BLaER1 treated with 17β-estradiol and CSF1 and Interleukin-3, amounts not matched to agents 10 nM and 100 nM (cell line): ENCODE data around the gene SPAAR.
A peak's percentile ranks its signal among the peaks of the same experiment; 100 is the strongest.
"Not testable (repeated sequence)": the region's sequence is repeated elsewhere in the genome, so short reads cannot be mapped to it uniquely, and the experiment has no call there.

Source experiments
- H3K27ac ChIP-seq, 11 experiments: shearing (Covaris generic); formaldehyde crosslinking; 2 replicates each; pipeline ENCODE4 v1.8.1; 2022
- H3K27me3 ChIP-seq, 11 experiments: shearing (Covaris generic); formaldehyde crosslinking; 2 replicates each; pipeline ENCODE4 v1.8.1; 2022
- H3K36me3 ChIP-seq, 11 experiments: shearing (Covaris generic); formaldehyde crosslinking; 2 replicates each; pipeline ENCODE4 v1.8.1; 2022
- H3K4me1 ChIP-seq, 10 experiments: shearing (Covaris generic); formaldehyde crosslinking; 2 replicates each; pipeline ENCODE4 v1.8.1; 2022
- H3K4me2 ChIP-seq, 11 experiments: shearing (Covaris generic); formaldehyde crosslinking; 2 replicates each; pipeline ENCODE4 v1.8.1; 2022
- H3K4me3 ChIP-seq, 10 experiments: shearing (Covaris generic); formaldehyde crosslinking; 2 replicates each; pipeline ENCODE4 v1.8.1; 2022
- H3K9ac ChIP-seq, 11 experiments: shearing (Covaris generic); formaldehyde crosslinking; 2 replicates each; pipeline ENCODE4 v1.8.1; 2022
- H3K9me3 ChIP-seq, 11 experiments: shearing (Covaris generic); formaldehyde crosslinking; replicated peaks in 1 of 11; 2 replicates each; pipeline ENCODE4 v1.8.1; 2022
- H4K20me1 ChIP-seq, 11 experiments: shearing (Covaris generic); formaldehyde crosslinking; 2 replicates each; pipeline ENCODE4 v1.8.1; 2022
- Cebpa-rat ChIP-seq, 11 experiments: shearing (Covaris generic); IDR thresholded peaks; 2 replicates each; pipeline ENCODE4 v1.8.1; 2022

Gene SPAAR

GRCh38 chr9:35930521-35930920 is 21.2 kb downstream of the SPAAR start:
- Histone ChIP-seq H3K9ac (no peak overlapping the region), H3K36me3 (no peaks in the 10 kb centered on the region), H3K4me2 (no peak overlapping the region), H3K27me3 (no peaks in the 10 kb centered on the region), H3K27ac (no peak overlapping the region), H3K9me3 (no peaks in the 10 kb centered on the region), H3K4me1 (peaks cover 0 to 8% (median 0%) of the 10 kb centered on the region in 10 experiments; a peak in 2 of 20 replicates), H3K4me3 (no peak overlapping the region), H4K20me1 (no peaks in the 10 kb centered on the region)
- no peak; a peak in 1 of 22 replicates for TF ChIP-seq Cebpa-rat (IDR thresholded peaks at IDR 0.05)

GRCh38 chr9:35930989-35931388 is 21.7 kb downstream of the SPAAR start:
- no peak overlapping the region for H3K27ac ChIP-seq

GRCh38 chr9:35932735-35933134 is 23.4 kb downstream of the SPAAR start:
- no peak overlapping the region for H3K27ac ChIP-seq
- no peaks in the 10 kb centered on the region for H3K9me3 ChIP-seq
- H3K4me1 ChIP-seq, result peaks cover 11 to 22% (median 12%) of the 10 kb centered on the region in 10 experiments
- H4K20me1 ChIP-seq, result no peaks in the 10 kb centered on the region
- no peaks in the 10 kb centered on the region for H3K27me3 ChIP-seq
- H3K4me2 ChIP-seq, result peak overlapping the region in 2 of 11 experiments; percentile 13 to 16; a peak in 1 of 22 replicates
- no peak overlapping the region for H3K4me3 ChIP-seq
- TF ChIP-seq Cebpa-rat (IDR thresholded peaks at IDR 0.05), result no peak
- H3K36me3 ChIP-seq, result no peaks in the 10 kb centered on the region
- no peak overlapping the region for H3K9ac ChIP-seq

More at GRCh38 chr9:35930989-35931388, 21.7 kb downstream of the SPAAR start:
- Histone ChIP-seq H3K36me3 (no peaks in the 10 kb centered on the region), H3K4me1 (peaks cover 0 to 8% (median 0%) of the 10 kb centered on the region in 10 experiments; a peak in 2 of 20 replicates), H3K4me3 (no peak overlapping the region), H3K27me3 (no peaks in the 10 kb centered on the region), H3K9me3 (no peaks in the 10 kb centered on the region), H4K20me1 (no peaks in the 10 kb centered on the region), H3K4me2 (no peak overlapping the region), H3K9ac (no peak overlapping the region)
- no peak for TF ChIP-seq Cebpa-rat (IDR thresholded peaks at IDR 0.05)

DNA sequence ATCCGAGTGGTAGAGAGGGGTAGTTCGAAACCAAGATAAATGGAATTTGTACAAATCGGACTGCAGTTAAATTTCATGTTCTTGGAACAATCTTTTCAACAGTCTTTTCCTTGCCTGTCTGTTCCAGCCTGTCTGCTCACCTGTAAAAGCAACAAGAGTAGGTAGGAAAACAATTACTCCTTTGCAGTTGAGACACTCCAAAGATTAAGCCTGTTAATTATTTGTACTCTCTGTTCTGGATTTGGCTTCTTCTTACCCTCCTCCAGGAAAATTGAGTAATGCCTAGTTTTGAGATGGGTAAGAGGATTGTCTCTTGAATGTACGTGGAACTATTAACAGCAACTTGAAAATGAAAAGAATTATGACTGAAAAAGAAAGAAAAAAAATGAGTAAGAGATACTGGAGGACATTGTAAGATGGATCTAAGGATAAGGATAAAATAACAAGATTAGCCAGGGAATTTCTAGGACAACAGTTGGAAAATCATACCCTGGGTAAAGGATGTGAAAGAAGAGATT is 24.3 kb downstream of the SPAAR start:
- no peak overlapping the region for H3K27ac ChIP-seq
- H3K4me3 ChIP-seq, result no peak overlapping the region
- no peaks in the 10 kb centered on the region for H3K27me3 ChIP-seq
- H3K9ac ChIP-seq, result no peak overlapping the region
- H3K4me1 ChIP-seq, result peaks cover 20 to 31% (median 21%) of the 10 kb centered on the region in 10 experiments
- no peaks in the 10 kb centered on the region for H3K36me3 ChIP-seq
- no peaks in the 10 kb centered on the region for H3K9me3 ChIP-seq
- H4K20me1 ChIP-seq, result no peaks in the 10 kb centered on the region
- H3K4me2 ChIP-seq, result 0 out of 22 replicates have a peak overlapping the region, but pooled peaks of 1 of the 11 experiments have one; percentile 16
- TF ChIP-seq Cebpa-rat (IDR thresholded peaks at IDR 0.05), result no peak

GRCh38 chr9:35934069-35934468 is 24.8 kb downstream of the SPAAR start:
- not testable (repeated sequence) for H3K27ac ChIP-seq, H3K9me3 ChIP-seq, H3K27me3 ChIP-seq, H3K4me3 ChIP-seq, H4K20me1 ChIP-seq, H3K36me3 ChIP-seq, H3K4me2 ChIP-seq, H3K9ac ChIP-seq
- H3K4me1 ChIP-seq, result peaks cover 20 to 36% (median 25%) of the 10 kb centered on the region in 10 experiments

- no peak for TF ChIP-seq Cebpa-rat (IDR thresholded peaks at IDR 0.05)
- H3K4me1 ChIP-seq, result peaks cover 20 to 42% (median 37%) of the 10 kb centered on the region in 10 experiments
- no peak overlapping the region for H3K9ac ChIP-seq
- H3K4me2 ChIP-seq, result no peak overlapping the region
- H3K27me3 ChIP-seq, result no peaks in the 10 kb centered on the region
- no peaks in the 10 kb centered on the region for H4K20me1 ChIP-seq
- H3K4me3 ChIP-seq, result no peak overlapping the region
- no peaks in the 10 kb centered on the region for H3K9me3 ChIP-seq
- no peak overlapping the region for H3K27ac ChIP-seq
- no peaks in the 10 kb centered on the region for H3K36me3 ChIP-seq
These were observed 26.0 kb downstream of the SPAAR start for GRCh38 chr9:35935261-35935660.

DNA sequence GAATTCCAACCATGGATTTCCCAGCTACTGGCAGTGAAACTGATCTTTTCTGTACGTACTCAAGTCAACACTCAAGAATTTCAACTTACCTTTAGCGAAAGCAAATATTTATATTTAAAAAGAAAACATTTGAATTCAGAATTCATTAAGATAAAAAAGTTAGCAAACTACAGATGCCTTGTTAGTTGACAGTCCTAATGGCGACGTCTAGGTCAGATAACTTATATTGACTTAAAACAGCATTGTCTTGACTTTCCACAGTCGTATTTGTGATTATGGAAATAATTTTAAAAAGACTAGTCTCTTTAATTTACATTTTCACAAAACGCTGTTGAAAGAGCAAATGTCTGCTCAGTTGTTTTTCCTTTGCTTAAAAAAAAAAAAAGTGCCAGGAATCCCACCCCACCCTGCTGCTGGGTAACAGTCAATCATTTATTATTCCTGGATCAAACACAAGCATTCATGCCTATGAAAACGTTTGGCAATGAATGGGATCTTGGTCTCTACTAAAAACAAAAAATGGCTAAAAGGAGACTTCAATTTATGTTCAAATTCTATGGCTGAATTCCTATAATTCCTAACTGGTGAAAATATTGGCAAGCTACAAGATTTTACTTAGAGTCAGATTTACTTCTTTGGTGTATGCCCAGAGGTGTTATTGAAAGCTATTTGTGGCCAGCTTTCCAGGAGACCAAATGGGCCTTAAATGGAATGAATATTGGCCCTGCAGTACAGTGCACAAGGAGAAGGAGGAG is 26.6 kb downstream of the SPAAR start:
- Histone ChIP-seq H3K27me3 (no peaks in the 10 kb centered on the region), H3K9me3 (no peaks in the 10 kb centered on the region), H4K20me1 (no peaks in the 10 kb centered on the region), H3K4me3 (no peak overlapping the region), H3K9ac (no peak overlapping the region), H3K4me1 (peaks cover 26 to 48% (median 44%) of the 10 kb centered on the region in 10 experiments), H3K4me2 (no peak overlapping the region), H3K36me3 (no peaks in the 10 kb centered on the region), H3K27ac (no peak overlapping the region)
- TF ChIP-seq Cebpa-rat (IDR thresholded peaks at IDR 0.05), result no peak

GRCh38 chr9:35937227-35937626 is 27.9 kb downstream of the SPAAR start:
- H3K4me2 ChIP-seq, result peak overlapping the region; percentile 36 to 76 (median 70)
- H3K4me1 ChIP-seq, result peaks cover 27 to 59% (median 50%) of the 10 kb centered on the region in 10 experiments
- H3K36me3 ChIP-seq, result no peaks in the 10 kb centered on the region
- no peak overlapping the region for H3K9ac ChIP-seq
- no peaks in the 10 kb centered on the region for H3K27me3 ChIP-seq
- no peak for TF ChIP-seq Cebpa-rat (IDR thresholded peaks at IDR 0.05)
- H3K9me3 ChIP-seq, result no peaks in the 10 kb centered on the region
- no peaks in the 10 kb centered on the region for H4K20me1 ChIP-seq
- H3K4me3 ChIP-seq, result no peak overlapping the region
- peak overlapping the region in 2 of 11 experiments; percentile 37 to 66; a peak in 3 of 22 replicates for H3K27ac ChIP-seq

DNA sequence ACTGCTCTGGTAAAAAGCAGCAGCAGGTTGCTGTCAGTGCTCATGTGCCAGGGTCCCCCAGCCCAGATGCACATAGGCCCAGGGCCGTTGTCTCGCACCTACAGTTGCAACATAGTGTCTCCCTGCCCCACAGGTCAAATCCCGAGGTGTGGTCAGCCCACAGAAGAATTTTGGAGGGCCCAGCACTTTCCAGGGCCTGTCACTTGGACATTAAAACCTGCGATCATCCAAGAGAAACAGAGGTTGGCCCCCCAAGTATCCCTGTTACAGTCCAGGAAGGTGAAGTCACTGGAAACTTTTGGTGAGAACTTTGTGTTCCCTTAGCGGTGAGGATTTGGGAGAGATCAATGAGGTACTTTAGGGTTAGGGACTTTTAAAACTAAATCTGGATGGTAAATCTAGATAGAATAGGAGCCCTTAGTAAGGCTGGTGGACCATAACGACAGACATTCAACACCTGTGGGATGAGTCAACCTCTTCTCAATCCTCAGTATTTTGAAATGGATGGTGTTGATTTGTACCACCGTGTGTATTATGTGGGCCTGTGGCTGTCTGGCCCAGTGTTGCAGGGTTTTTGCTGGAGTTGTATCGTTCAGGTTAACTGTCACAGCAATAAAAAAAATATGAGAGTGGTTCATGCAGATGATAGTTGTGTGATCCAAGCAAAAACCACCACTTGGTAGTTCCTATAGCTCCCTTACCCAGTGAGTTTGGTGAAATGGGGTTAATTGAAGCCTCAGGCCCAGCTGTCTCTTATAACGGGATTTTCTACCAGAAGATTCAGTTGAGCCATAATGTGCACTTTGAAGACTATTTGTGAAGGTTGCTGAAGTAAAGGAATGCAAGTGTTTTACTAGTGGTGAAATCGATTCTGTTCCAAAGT is 29.4 kb downstream of the SPAAR start:
- Histone ChIP-seq H3K27ac (peak overlapping the region in 5 of 11 experiments; percentile 10 to 66 (median 57); a peak in 8 of 22 replicates), H3K4me2 (peak overlapping the region; percentile 20 to 76 (median 70); a peak in 21 of 22 replicates), H3K4me3 (no peak overlapping the region), H3K36me3 (no peaks in the 10 kb centered on the region), H3K4me1 (peaks cover 27 to 55% (median 50%) of the 10 kb centered on the region in 10 experiments), H3K9ac (peak overlapping the region in 1 of 11 experiments; percentile 22; a peak in 1 of 22 replicates), H3K9me3 (no peaks in the 10 kb centered on the region), H4K20me1 (no peaks in the 10 kb centered on the region), H3K27me3 (no peaks in the 10 kb centered on the region)
- TF ChIP-seq Cebpa-rat (IDR thresholded peaks at IDR 0.05), result no peak
